T1000 (cell line): ENCODE results near the gene KTN1.

ENCODE experiments used
- DNase-seq: peaks from one replicate; lab custom pipeline; 2025; ENCODE audit warnings: mixed read lengths; lab: John Stamatoyannopoulos, UW

The KTN1 gene

GRCh38 chr14:55713486-55713885 is 133.5 kb downstream of the KTN1 start:
- DNase-seq: no peak

GRCh38 chr14:55715889-55716288 is 135.9 kb downstream of the KTN1 start:
- peak; percentile 74 for DNase-seq

GRCh38 chr14:55717621-55718020 is 137.6 kb downstream of the KTN1 start:
- no peak for DNase-seq

GRCh38 chr14:55718551-55718950 is 138.5 kb downstream of the KTN1 start:
- no peak for DNase-seq

GRCh38 chr14:55720796-55721195 is 140.8 kb downstream of the KTN1 start:
- DNase-seq: no peak

GRCh38 chr14:55721353-55721752 is 141.3 kb downstream of the KTN1 start:
- DNase-seq: peak; percentile 74

GRCh38 chr14:55722054-55722453 is 142.0 kb downstream of the KTN1 start:
- DNase-seq: no peak

GRCh38 chr14:55724736-55725135 is 144.7 kb downstream of the KTN1 start:
- no peak for DNase-seq

GRCh38 chr14:55730592-55731310 is 150.7 kb downstream of the KTN1 start:
- no peak for DNase-seq

GRCh38 chr14:55731311-55731872 is 151.4 kb downstream of the KTN1 start:
- no peak for DNase-seq

- DNase-seq: no peak
Observed at GRCh38 chr14:55731881-55732498, 152.0 kb downstream of the KTN1 start.

GRCh38 chr14:55733599-55733998 is 153.6 kb downstream of the KTN1 start:
- DNase-seq: no peak
